NOMO-1 (cell line): ENCODE measurements around the gene PKP3.
"Not testable (repeated sequence)": the region's sequence is repeated elsewhere in the genome, so short reads cannot be mapped to it uniquely, and the experiment has no call there.

Experiments
- DNase-seq, 2 experiments: peaks; one replicate each; lab custom pipeline; 2025; ENCODE audit not compliant: unreplicated experiment in 2 of 2; lab: John Stamatoyannopoulos, UW

The PKP3 gene

DNA sequence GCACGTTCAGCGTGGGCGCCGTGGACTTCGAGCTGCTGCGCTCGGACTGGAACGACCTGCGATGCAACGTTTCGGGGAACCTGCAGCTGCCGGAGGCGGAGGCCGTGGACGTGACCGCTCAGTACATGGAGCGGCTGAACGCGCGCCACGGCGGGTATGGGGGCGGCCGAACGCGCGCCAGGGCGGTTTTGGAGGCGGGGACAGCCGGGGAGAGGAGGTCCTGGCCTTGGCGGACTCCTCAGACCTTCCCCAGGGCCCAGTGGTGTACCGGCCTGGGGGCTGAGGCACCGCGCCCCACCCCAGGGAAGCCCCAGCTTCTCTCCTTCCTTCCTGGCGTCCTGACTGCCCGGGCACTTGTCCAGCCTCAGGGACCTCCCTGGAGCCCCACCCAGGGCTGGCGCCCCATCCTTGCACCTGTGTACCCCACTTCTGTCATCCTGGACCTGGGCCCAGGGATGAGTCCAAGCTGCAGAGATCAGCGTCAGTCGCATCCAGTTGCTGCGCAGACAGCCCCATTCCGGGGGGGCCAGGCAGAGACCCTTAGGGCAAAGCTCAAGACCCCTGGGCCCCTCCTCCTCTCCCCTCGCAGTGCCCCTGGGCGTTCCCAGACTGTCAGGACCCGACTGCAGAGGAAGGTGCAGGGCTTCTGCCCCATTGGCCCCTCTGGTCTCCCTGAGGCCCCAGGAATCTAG, 16.7 kb upstream of the PKP3 start:
- no peak for DNase-seq

- DNase-seq: no peak
Observed at GRCh38 chr11:377883-378500, 16.0 kb upstream of the PKP3 start.

GRCh38 chr11:379205-380094, 14.6 kb upstream of the PKP3 start:
- DNase-seq: no peak

GRCh38 chr11:380095-380480, 13.9 kb upstream of the PKP3 start:
- no peak for DNase-seq

- DNase-seq: no peak
Observed at GRCh38 chr11:380491-380890, 13.5 kb upstream of the PKP3 start.

DNA sequence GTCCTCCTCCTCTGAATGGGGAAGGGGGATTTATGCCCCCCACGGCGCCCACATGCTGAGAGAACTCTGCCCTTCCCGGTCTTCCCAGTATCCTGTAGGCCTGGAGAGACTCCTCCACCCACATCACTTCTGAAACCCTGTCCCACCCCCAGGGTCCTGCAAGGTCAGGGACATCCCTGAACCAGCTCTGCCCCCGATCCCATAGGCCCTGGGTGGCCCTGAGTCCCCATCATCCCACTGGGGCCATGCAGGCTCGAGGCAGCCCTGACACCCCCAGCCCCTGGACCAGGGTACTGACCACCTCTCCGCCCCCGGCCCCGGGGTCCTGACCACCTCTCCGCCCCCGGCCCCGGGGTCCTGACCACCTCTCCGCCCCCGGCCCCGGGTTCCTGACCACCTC, 13.0 kb upstream of the PKP3 start:
- DNase-seq: no peak

DNA sequence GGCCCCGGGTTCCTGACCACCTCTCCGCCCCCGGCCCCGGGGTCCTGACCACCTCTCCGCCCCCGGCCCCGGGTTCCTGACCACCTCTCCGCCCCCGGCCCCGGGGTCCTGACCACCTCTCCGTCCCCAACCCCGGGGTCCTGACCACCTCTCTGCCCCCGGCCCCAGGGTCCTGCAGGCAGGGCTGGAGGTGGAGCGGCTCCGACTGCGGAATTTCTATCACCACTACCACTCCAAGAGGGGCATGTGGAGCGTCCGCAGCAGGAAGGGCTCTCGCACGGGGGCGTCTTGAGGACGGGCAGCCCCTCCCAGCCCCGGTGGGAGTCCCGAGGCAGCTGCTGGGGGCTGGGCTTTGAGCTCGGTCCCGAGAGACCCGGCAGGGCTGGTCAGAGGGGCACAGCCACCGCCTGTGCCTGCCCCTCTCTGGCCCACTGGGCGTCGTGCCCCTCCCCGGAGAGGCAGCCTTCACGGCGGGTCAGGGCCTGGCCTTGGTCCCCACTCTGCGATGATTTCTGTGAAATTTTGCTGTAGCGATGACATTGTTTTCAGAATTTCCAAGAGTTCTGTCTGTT, 12.4 kb upstream of the PKP3 start:
- no peak for DNase-seq

- DNase-seq: no peak
Observed at GRCh38 chr11:382081-382629, 11.9 kb upstream of the PKP3 start.

- no peak for DNase-seq
Observed at GRCh38 chr11:383431-383830, 10.6 kb upstream of the PKP3 start.

DNA sequence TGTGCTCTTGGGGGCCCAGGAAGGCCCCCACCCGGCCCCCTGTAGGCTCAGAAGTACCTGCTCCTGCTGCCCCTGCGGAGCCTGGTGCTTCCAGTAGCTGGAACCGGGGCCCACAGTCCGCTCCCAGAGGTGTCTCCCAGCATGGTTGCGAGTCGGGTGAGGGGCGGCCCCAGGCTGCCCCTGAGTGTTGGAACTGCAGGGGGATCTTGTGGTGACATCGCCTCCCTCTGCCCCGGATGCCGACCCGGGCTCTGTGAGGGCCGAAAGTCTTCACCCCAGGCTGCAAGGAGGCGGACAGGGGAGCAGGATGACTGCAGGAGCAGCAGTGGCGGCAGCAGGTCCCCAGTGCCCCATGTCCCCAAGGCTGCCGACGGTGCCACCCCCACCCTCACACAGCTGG, 9.5 kb upstream of the PKP3 start:
- DNase-seq: no peak

GRCh38 chr11:385594-386351, 8.2 kb upstream of the PKP3 start:
- DNase-seq: no peak

DNA sequence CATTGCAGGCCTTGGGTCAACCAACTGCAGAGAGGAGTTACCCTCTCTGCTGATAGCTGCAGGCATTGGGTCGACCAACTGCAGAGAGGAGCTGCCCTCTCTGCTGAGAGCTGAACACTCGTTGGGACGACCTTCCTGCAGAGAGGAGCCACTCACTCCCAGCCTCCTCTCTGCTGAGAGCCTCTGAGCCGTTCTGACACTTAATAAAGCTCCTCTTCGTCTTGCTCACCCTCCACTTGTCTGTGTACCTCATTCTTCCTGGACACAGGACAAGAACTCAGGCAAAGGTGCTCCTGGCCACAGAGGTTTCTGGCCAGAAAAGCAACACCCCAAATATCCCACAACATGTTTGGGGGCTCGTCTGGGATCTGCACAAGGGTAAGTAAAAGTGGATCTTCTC, 7.5 kb upstream of the PKP3 start:
- no peak for DNase-seq

DNA sequence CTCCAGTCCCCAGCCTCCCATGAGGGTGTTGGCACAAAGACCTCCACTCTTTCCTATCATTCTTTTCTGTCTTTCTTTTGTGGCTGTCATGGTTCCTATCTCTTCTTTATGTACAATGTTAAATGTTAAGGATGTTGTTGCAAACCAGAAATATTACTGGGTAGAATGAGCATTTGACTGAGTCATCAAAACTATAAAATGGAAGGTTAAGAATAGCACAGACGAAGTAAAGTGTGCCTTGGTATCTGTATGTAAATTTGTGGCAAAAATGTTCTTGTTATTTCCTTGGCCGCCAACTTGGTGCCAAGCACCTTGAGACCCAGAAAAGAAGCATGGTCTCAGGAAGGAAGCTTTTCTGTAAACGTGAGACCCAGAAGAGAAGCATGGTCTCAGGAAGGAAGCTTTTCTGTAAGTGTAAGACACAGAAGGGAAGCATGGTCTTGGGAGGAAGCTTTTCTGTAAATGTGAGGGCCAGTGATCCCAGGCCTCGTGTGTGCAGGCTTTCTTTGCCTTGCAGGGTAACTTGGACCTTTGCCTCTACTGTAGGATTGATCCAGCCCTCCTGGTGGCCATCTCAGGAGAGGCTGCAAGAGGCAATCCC, 6.7 kb upstream of the PKP3 start:
- no peak for DNase-seq

DNA sequence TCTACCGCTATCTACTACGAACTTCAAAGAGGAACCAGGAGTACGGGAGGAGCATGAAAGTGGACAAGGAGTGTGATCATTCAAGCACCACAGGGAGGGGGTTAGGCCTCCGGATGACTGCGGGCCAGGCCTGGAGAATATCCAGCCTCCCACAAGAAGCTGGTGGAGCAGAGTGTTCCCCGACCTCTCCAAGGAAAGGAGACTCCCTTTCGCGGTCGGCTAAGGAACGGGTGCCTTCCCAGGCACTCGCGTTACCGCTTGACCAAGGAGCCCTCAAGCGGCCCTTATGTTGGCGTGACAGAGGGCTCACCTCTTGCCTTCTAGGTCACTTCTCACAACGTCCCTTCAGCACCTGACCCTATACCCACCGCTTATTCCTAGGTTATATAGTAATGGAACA, 4.6 kb upstream of the PKP3 start:
- not testable (repeated sequence) for DNase-seq

GRCh38 chr11:390175-390574, 3.8 kb upstream of the PKP3 start:
- DNase-seq: no peak

- DNase-seq: no peak
Observed at GRCh38 chr11:391117-392017, 2.6 kb upstream of the PKP3 start.

- DNase-seq: no peak
Observed at GRCh38 chr11:392102-392777, 1.8 kb upstream of the PKP3 start.

DNA sequence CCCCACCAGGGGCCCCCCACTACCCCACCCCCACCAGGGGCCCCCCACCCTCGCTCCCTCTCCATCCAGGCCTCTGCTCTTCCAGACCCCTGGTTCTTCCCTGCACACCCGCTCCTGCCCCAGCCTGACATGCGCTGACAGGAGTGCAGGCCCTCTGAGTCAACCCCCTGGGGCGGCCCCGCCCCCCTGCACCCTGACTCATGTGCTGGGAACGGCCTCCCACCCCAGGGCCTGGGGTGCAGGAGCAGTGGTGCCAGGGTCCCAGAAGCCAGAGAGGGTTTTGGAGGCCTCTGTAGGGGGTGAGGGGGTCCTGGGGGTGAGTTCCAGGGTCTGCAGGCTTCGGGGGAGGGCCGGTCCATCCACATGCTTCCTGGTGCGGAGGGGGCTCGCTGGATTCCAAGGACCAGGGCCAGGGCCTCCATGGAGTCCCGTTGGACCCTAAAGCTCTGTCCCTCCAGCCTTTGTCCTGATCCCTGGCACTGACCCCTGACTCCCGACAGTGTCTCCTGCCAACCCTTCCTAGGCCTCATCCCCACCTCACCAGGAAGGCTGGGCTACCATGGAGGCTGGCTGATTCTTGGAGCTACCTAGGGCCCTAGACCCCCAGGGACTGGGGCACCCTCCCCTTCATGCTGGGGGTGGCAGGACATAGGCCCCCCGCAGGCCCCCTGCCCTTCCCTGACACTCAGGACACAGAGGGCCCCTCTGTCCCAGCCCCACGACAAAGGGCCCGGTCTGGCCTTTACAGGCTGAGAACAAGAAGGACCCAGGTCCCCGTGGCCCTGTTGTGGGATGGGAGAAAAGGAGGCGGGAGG, 583 bp upstream of the PKP3 start:
- DNase-seq: no peak
